ENCODE measurements around the gene DDX24. TPM values are rescaled to one million over a fixed set of nuclear protein-coding genes. Genes with fewer than 3 reads are reported as not detected.

DDX24 gene
- polyA plus RNA-seq, 2 of the 4 experiments (the other 2 are of a cell fraction), result 121 to 161 TPM

GRCh38 chr14:94018308-94018707 is 62.7 kb downstream of the DDX24 start:
- ATAC-seq, result no peak
- CTCF ChIA-PET, result interaction anchor here (1.4 to 8.9 kb wide), 4 partner anchors 16 to 79 kb away, joined by 3 to 66 read pairs (median 30); no protein-coding TSS in a partner anchor
- no peak overlapping the region for H3K27ac ChIP-seq
- H3K4me2 ChIP-seq, result no peak overlapping the region
- WGBS (ENCODE audit: missing lambda C conversion rate), result 73% methylated on average over 6 of the region's 8 CpGs
- no peak for DNase-seq (ENCODE audit: low read depth in 1 of 2, low spot score in 1 of 2)
- H3K4me3 ChIP-seq, result no peak overlapping the region
- no peaks in the 10 kb centered on the region for H3K4me1 ChIP-seq
- no peaks in the 10 kb centered on the region for H3K9me3 ChIP-seq
- POLR2A ChIA-PET, result no interaction called here
- no peak for FAIRE-seq
- TF ChIP-seq REST (IDR thresholded peaks at IDR 0.05), result no peak
- no peak for TF ChIP-seq ZSCAN20 (CRISPR knock-in tag; IDR thresholded peaks at IDR 0.05)
- no peak for TF ChIP-seq SREBF2 (IDR thresholded peaks at IDR 0.05)
- TF ChIP-seq CHD2 (IDR thresholded peaks at IDR 0.05; ENCODE audit: low read length, partially characterized antibody), result no peak
- TF ChIP-seq ZFP36 (IDR thresholded peaks at IDR 0.05; ENCODE audit: borderline replicate concordance, partially characterized antibody), result no peak
- no peak for TF ChIP-seq CHD4 (IDR thresholded peaks at IDR 0.05; ENCODE audit: borderline replicate concordance)
- no peak for TF ChIP-seq RFX5 (IDR thresholded peaks at IDR 0.05)
- TF ChIP-seq MAX (IDR thresholded peaks at IDR 0.05), result no peak
- no peak for TF ChIP-seq ZNF302 (CRISPR knock-in tag; IDR thresholded peaks at IDR 0.05)
- TF ChIP-seq HDAC2 (IDR thresholded peaks at IDR 0.05), result no peak
- no peak for TF ChIP-seq KDM5A (IDR thresholded peaks at IDR 0.05)
- no peak for TF ChIP-seq FOXS1 (CRISPR knock-in tag; IDR thresholded peaks at IDR 0.05)
- no peak for TF ChIP-seq BHLHE40 (IDR thresholded peaks at IDR 0.05; ENCODE audit: low read depth, low read length)
- no peak for TF ChIP-seq HEYL (CRISPR knock-in tag; IDR thresholded peaks at IDR 0.05)
- TF ChIP-seq USF2 (IDR thresholded peaks at IDR 0.05), result no peak
- no peak for TF ChIP-seq PBX3 (IDR thresholded peaks at IDR 0.05)
- TF ChIP-seq RNF2 (IDR thresholded peaks at IDR 0.05; ENCODE audit: borderline replicate concordance, low read depth), result no peak
- no peak for TF ChIP-seq TP53 (CRISPR knock-in tag; IDR thresholded peaks at IDR 0.05)

GRCh38 chr14:94016446-94016976 is 64.5 kb downstream of the DDX24 start:
- Histone ChIP-seq H3K27ac (no peak overlapping the region), H3K9me3 (no peaks in the 10 kb centered on the region), H3K4me1 (peaks cover 6% of the 10 kb centered on the region; the same call in 2 of the 3 replicates), H3K4me3 (no peak overlapping the region), H3K4me2 (no peak overlapping the region)
- FAIRE-seq, result no peak
- POLR2A ChIA-PET, result no interaction called here
- ATAC-seq, result 0 out of 6 replicates have a peak, but pooled peaks of 1 of the 2 experiments have one; percentile 9
- WGBS (ENCODE audit: missing lambda C conversion rate), result 33% methylated on average over 4 of the region's 8 CpGs
- DNase-seq (ENCODE audit: low read depth in 1 of 2, low spot score in 1 of 2), result no peak
- CTCF ChIA-PET, result interaction anchor here (0.9 to 8.9 kb wide), 4 partner anchors 14 to 120 kb away, joined by 3 to 66 read pairs (median 26); no protein-coding TSS in a partner anchor
- TF ChIP-seq NFE2L2 (conservative IDR thresholded peaks at IDR 0.05; ENCODE audit: low read length) (no peak), ZSCAN20 (CRISPR knock-in tag; IDR thresholded peaks at IDR 0.05) (no peak), HMGXB4 (CRISPR knock-in tag; IDR thresholded peaks at IDR 0.05; ENCODE audit: borderline replicate concordance) (no peak), CHD2 (IDR thresholded peaks at IDR 0.05; ENCODE audit: low read length, partially characterized antibody) (no peak), SREBF2 (IDR thresholded peaks at IDR 0.05) (no peak), FOSL2 (IDR thresholded peaks at IDR 0.05) (no peak), FOSL2 (CRISPR knock-in tag; IDR thresholded peaks at IDR 0.05) (no peak), EHF (CRISPR knock-in tag; IDR thresholded peaks at IDR 0.05) (no peak), HOXB13 (CRISPR knock-in tag; IDR thresholded peaks at IDR 0.05; ENCODE audit: low read depth) (no peak), BCL3 (IDR thresholded peaks at IDR 0.05) (no peak), RARB (CRISPR knock-in tag; IDR thresholded peaks at IDR 0.05) (no peak)

Measured in A549 (cell line).